GM21576 (cell line): Measurements from ENCODE around the gene SCG3.

ENCODE experiments used
- ATAC-seq: cut with Tn5 transposase; IDR thresholded peaks from one replicate; pipeline ENCODE4 v1.9.1; 2021; ENCODE audit warnings: mild to moderate bottlenecking, moderate library complexity; ENCODE audit not compliant: unreplicated experiment

The SCG3 gene

GRCh38 chr15:51677452-51677851, 3.9 kb upstream of the SCG3 start:
- no peak for ATAC-seq

- no peak for ATAC-seq
Observed at GRCh38 chr15:51678096-51678495, 3.2 kb upstream of the SCG3 start.

GRCh38 chr15:51680321-51680720, 982 bp upstream of the SCG3 start:
- no peak for ATAC-seq

GRCh38 chr15:51687565-51687964, 6.3 kb downstream of the SCG3 start:
- ATAC-seq: no peak

DNA sequence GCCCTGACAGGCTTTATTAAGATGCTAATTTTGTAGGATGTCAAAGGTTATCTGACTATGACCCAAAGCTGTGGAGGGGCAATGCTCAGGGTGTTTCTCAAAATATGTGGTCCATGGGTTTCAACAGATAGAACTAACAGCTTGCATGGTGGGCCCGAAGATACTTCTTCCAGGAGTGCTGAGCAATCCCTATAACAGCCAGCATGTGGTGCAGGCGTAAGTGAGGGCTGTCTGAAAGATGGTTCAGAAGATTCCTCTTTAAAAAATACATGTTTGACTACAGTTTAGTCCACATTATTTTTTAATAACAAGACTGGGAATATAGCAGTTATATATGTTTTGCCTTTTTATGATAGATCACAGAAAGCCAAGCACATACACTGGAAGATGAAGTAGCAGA, 7.6 kb downstream of the SCG3 start:
- ATAC-seq: no peak

DNA sequence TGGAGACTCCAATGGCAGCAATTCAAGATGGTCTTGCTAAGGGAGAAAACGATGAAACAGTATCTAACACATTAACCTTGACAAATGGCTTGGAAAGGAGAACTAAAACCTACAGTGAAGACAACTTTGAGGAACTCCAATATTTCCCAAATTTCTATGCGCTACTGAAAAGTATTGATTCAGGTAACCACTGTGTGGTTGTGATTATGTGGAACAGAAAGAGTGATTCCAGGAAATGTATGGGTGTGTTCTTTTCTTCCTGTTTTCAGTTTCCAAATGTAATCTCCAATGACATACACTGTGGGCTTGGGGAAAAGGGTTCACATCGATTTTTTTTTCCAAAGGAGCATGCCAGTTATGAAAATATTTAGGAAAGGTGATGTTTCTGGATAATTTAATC, 10.9 kb downstream of the SCG3 start:
- no peak for ATAC-seq

GRCh38 chr15:51696566-51696965, 15.3 kb downstream of the SCG3 start:
- no peak for ATAC-seq

- ATAC-seq: no peak
Observed at GRCh38 chr15:51697163-51697562, 15.9 kb downstream of the SCG3 start.

- ATAC-seq: no peak
Observed at GRCh38 chr15:51699373-51699772, 18.1 kb downstream of the SCG3 start.

DNA sequence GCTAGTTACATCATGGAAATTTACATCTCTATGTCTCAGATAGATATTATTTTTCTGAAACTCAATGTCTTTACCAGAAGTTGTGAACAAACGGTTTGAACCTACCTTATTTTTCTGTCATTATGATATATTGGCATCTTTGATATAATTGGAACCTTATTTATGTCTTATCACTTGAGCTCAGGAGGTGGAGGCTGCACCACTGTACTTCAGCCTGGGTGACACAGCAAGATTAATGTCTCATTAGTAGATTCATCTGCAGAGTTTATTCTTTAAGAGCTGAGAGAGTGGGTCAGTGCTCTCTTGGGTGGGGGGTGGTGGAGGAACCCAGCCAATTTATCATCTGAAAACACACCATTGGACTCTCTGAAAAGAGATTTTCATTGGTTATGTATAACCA, 21.4 kb downstream of the SCG3 start:
- ATAC-seq: no peak

DNA sequence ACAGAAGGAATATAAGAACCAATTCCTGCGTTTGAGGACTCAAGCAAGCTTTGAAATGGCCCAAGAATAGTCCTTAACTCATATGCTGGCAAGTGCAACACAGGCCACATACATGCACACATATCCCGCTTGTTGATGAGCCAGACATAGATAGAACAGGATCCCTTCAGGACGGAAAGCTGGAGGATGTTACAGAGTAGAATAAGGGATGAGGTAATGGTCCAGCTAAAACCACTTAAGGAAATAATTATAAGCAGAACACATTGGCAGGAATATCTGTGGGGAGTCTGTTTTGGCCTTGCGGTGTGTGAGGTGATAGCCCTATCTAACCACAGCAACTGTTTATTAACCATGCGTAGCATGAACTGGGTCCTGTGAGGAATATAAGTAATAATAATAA, 25.0 kb downstream of the SCG3 start:
- no peak for ATAC-seq

- ATAC-seq: no peak
Observed at GRCh38 chr15:51706926-51707608, 25.8 kb downstream of the SCG3 start.

GRCh38 chr15:51708013-51708412, 26.7 kb downstream of the SCG3 start:
- no peak for ATAC-seq

- ATAC-seq: no peak
Observed at GRCh38 chr15:51709031-51709430, 27.7 kb downstream of the SCG3 start.

DNA sequence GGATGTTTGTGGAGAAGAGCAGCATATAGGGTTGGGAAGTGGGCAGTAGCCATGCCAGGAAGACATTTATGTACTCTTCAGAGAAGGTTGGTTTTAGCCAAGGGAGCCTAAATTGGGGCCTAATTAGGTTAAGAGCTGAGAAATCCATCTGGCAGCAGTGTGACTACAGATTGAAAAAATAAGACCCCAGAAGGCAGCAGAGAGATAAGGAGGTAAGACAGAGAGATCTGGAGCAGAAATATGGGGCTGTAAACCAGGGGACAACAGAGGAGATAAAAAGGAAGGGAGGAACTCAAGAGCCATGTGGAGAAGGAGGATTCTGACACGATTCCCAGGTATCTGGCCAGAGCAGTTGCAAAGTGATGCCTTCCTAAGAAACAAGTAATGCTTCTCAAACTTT, 32.9 kb downstream of the SCG3 start:
- ATAC-seq: no peak

GRCh38 chr15:51714911-51715310, 33.6 kb downstream of the SCG3 start:
- ATAC-seq: no peak

DNA sequence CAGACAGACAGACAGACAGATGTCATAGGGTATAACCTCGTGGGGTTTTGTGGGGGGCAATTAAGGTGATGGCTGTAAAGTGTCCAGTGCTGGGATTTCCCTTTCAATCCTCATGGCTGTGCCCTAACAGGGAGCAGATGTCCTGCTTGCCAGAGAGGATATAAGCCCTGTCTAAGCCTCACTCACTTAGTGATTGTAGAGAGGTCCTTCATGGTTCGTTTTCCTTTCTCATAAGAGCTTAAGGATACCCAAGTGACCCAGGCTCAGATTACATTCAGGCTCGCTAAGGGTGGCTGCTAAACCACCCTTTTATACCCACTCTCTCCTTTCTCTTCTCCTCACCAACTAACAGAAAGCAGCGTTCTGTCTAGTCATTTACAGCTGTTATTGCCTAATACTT, 36.9 kb downstream of the SCG3 start:
- ATAC-seq: no peak

GRCh38 chr15:51718746-51719145, 37.4 kb downstream of the SCG3 start:
- ATAC-seq: no peak

DNA sequence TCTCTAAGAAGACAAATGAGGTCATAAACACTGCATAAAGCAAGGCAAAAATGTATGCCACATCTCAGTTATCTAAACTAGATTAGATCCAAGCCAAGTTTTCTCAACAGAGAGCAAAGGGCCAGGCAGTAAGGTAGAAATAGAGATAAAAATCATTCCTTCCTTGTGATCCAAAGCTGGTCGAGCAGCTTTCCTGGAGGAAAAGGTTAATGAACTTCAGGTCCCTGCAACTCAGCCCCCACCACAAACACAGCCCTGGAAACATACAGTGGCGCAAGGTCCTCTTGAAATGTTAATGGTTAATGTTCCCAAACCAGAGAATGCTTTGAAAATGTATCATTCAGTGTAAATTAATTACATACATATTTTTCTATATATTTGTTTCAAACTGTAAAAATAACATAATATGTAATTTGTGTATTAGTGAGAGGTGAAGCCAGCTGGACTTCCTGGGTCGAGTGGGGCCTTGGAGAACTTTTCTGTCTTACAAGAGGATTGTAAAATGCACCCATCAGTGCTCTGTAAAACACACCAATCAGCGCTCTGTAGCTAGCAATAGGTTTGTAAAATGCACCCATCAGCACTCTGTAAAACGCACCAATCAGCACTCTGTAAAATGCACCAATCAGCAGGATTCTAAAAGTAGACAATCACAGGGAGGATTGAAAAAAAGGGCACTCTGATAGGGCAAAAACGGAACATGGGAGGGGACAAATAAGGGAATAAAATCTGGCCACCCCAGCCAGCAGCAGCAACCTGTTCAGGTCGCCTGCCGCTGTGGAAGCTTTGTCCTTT, 39.1 kb downstream of the SCG3 start:
- ATAC-seq: no peak

DNA sequence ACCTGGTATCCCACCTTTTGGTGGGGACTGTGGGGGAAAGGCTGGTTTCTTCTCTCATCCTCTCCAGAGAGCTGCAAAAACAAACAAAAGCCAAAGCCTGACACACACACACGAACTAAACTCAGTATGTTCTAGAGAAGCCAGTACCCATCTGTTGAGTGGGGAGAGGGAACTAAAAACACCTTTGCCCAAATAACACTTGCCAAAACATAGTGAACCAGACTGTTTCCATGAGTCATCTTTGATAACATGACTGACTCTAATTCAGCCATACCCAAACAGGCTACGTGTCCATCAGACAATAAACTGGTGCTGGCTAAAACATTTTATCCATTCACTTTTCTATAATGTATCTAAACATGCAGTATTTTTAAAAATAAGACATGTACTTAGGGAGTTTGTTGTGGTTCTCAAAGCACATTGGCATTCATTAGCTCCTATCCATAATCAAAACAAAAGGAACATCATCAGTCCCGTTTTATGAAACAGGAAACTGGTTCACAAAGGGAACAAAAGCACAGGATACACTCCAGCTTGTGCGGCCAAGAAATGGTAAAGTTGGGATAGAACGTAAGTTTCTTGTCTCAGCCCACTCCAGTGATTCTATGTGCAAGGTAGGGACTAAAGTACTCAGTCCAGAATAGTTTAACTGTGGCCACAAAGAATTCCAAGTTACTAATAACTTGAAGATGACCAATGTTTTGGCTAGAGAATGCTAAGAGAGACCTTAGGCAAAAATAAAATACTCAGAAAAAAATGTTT, 40.1 kb downstream of the SCG3 start:
- no peak for ATAC-seq

DNA sequence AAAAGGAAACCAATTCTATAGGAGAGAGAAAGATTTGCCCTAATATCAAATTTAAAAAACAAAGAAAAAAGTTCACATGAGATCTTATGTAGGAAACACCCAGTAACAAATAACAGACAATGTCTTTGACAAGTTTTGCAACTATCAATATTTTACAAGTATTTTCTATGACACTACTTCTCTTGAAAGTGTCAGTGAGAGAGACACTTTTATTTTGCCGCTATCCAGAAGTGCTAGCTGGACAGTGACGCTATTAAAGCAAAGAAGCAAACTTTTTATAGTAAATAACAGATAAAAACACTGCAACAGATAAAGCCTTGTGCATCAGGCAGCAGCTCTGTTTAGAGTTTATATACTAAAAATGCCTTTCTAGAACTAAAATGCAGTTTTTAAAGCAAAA, 42.9 kb downstream of the SCG3 start:
- no peak for ATAC-seq

GRCh38 chr15:51724673-51725072, 43.4 kb downstream of the SCG3 start:
- ATAC-seq: no peak
